Astrocyte (in vitro differentiated cells and primary cell): Measurements from ENCODE around the gene BRINP2.
"Not testable (repeated sequence)": the region's sequence is repeated elsewhere in the genome, so short reads cannot be mapped to it uniquely, and the experiment has no call there.

Experiments
- CTCF ChIP-seq: IDR thresholded peaks from 2 replicates; pipeline ENCODE4 v1.5.1; 2011; ENCODE audit warnings: low read depth, mild to moderate bottlenecking, inconsistent platforms, low read length, moderate library complexity; ENCODE audit not compliant: insufficient read depth
- EZH2 ChIP-seq: IDR thresholded peaks from 2 replicates; pipeline ENCODE4 v1.6.1; 2012; ENCODE audit warnings: mild to moderate bottlenecking, low read length, inconsistent platforms; ENCODE audit not compliant: insufficient read depth

GRCh38 chr1:177321434-177321833 lies 150.7 kb downstream of the BRINP2 start:
- TF ChIP-seq CTCF, EZH2: not testable (repeated sequence)
